HUES6 (cell line): ENCODE results near the gene TTC39B.
A peak's percentile ranks its signal among the peaks of the same experiment; 100 is the strongest.
"Not testable (repeated sequence)": the region's sequence is repeated elsewhere in the genome, so short reads cannot be mapped to it uniquely, and the experiment has no call there.

Experiments
- H3K27ac ChIP-seq: 2 replicates; pipeline ENCODE4 v1.7.0; 2013; ENCODE audit warnings: low read depth, mild to moderate bottlenecking, low read length, inconsistent platforms
- H3K27me3 ChIP-seq: 2 replicates; pipeline ENCODE4 v1.6.1; 2013; ENCODE audit warnings: low read length; ENCODE audit not compliant: control insufficient read depth, insufficient read depth
- H3K36me3 ChIP-seq: 2 replicates; pipeline ENCODE4 v1.6.1; 2013; ENCODE audit warnings: low read length; ENCODE audit not compliant: control insufficient read depth, insufficient read depth
- H3K4me1 ChIP-seq: 2 replicates; pipeline ENCODE4 v1.6.1; 2013; ENCODE audit warnings: low read length; ENCODE audit not compliant: control insufficient read depth, insufficient read depth
- H3K4me3 ChIP-seq: 2 replicates; pipeline ENCODE4 v1.5.1; 2013; ENCODE audit warnings: low read depth, low read length
- H3K9ac ChIP-seq: one replicate; pipeline ENCODE4 v1.6.1; 2013; ENCODE audit warnings: mild to moderate bottlenecking, low read length
- H3K9me3 ChIP-seq: 2 replicates; pipeline ENCODE4 v1.6.1; 2013; ENCODE audit warnings: low read depth, low read length; ENCODE audit not compliant: control insufficient read depth, insufficient read depth

TTC39B gene

GRCh38 chr9:15246708-15247107 is 60.3 kb downstream of the TTC39B start:
- Histone ChIP-seq H3K9ac (no peak overlapping the region), H3K27me3 (no peaks in the 10 kb centered on the region), H3K27ac (peak overlapping the region; percentile 66), H3K4me1 (peaks cover 28% of the 10 kb centered on the region), H3K36me3 (no peaks in the 10 kb centered on the region), H3K4me3 (no peak overlapping the region), H3K9me3 (no peaks in the 10 kb centered on the region)

- Histone ChIP-seq H3K9ac (no peak overlapping the region), H3K4me3 (no peak overlapping the region), H3K36me3 (no peaks in the 10 kb centered on the region), H3K4me1 (peaks cover 28% of the 10 kb centered on the region), H3K27me3 (no peaks in the 10 kb centered on the region), H3K27ac (peak overlapping the region; percentile 66), H3K9me3 (no peaks in the 10 kb centered on the region)
Observed at GRCh38 chr9:15246243-15246642, 60.8 kb downstream of the TTC39B start.

GRCh38 chr9:15244001-15244441 is 63.0 kb downstream of the TTC39B start:
- Histone ChIP-seq H3K4me1 (peaks cover 15% of the 10 kb centered on the region), H3K36me3 (no peaks in the 10 kb centered on the region), H3K4me3 (no peak overlapping the region), H3K27me3 (no peaks in the 10 kb centered on the region), H3K9ac (no peak overlapping the region), H3K27ac (no peak overlapping the region), H3K9me3 (no peaks in the 10 kb centered on the region)

- Histone ChIP-seq H3K27ac (no peak overlapping the region), H3K27me3 (no peaks in the 10 kb centered on the region), H3K4me3 (no peak overlapping the region), H3K4me1 (peaks cover 13% of the 10 kb centered on the region), H3K36me3 (no peaks in the 10 kb centered on the region), H3K9ac (no peak overlapping the region), H3K9me3 (no peaks in the 10 kb centered on the region)
Observed at GRCh38 chr9:15243081-15243480, 63.9 kb downstream of the TTC39B start.

- H3K4me1 ChIP-seq = no peaks in the 10 kb centered on the region
Observed at GRCh38 chr9:15240927-15241326, 66.1 kb downstream of the TTC39B start.

GRCh38 chr9:15239816-15240215 is 67.2 kb downstream of the TTC39B start:
- no peak overlapping the region for H3K9ac ChIP-seq
- H3K27me3 ChIP-seq = no peaks in the 10 kb centered on the region
- no peak overlapping the region for H3K4me3 ChIP-seq
- H3K27ac ChIP-seq = no peak overlapping the region
- no peaks in the 10 kb centered on the region for H3K4me1 ChIP-seq
- H3K36me3 ChIP-seq = no peaks in the 10 kb centered on the region
- peaks cover 20% of the 10 kb centered on the region; the same call in 1 of the 2 replicates for H3K9me3 ChIP-seq

More at GRCh38 chr9:15240927-15241326, 66.1 kb downstream of the TTC39B start:
- no peaks in the 10 kb centered on the region for H3K36me3 ChIP-seq
- peaks cover 11% of the 10 kb centered on the region; the same call in 1 of the 2 replicates for H3K9me3 ChIP-seq
- no peak overlapping the region for H3K4me3 ChIP-seq
- H3K27ac ChIP-seq = no peak overlapping the region
- H3K9ac ChIP-seq = no peak overlapping the region
- no peaks in the 10 kb centered on the region for H3K27me3 ChIP-seq

- no peak overlapping the region for H3K4me3 ChIP-seq
- H3K36me3 ChIP-seq = no peaks in the 10 kb centered on the region
- H3K27me3 ChIP-seq = no peaks in the 10 kb centered on the region
- no peak overlapping the region for H3K27ac ChIP-seq
- H3K4me1 ChIP-seq = no peaks in the 10 kb centered on the region
- H3K9ac ChIP-seq = no peak overlapping the region
- peaks cover 20% of the 10 kb centered on the region; the same call in 1 of the 2 replicates for H3K9me3 ChIP-seq
Observed at GRCh38 chr9:15238646-15239045, 68.4 kb downstream of the TTC39B start.

- H3K36me3 ChIP-seq = no peaks in the 10 kb centered on the region
- peaks cover 20% of the 10 kb centered on the region; the same call in 1 of the 2 replicates for H3K9me3 ChIP-seq
- no peak overlapping the region for H3K4me3 ChIP-seq
- H3K4me1 ChIP-seq = no peaks in the 10 kb centered on the region
- H3K27me3 ChIP-seq = no peaks in the 10 kb centered on the region
- no peak overlapping the region for H3K9ac ChIP-seq
- H3K27ac ChIP-seq = no peak overlapping the region
Observed at GRCh38 chr9:15235658-15236057, 71.4 kb downstream of the TTC39B start.

GRCh38 chr9:15233941-15234490 is 73.0 kb downstream of the TTC39B start:
- H3K4me1 ChIP-seq, H3K9ac ChIP-seq, H3K36me3 ChIP-seq, H3K4me3 ChIP-seq, H3K27me3 ChIP-seq, H3K27ac ChIP-seq: not testable (repeated sequence)
- peaks cover 20% of the 10 kb centered on the region; the same call in 1 of the 2 replicates for H3K9me3 ChIP-seq

- not testable (repeated sequence) for H3K27ac ChIP-seq, H3K4me1 ChIP-seq, H3K4me3 ChIP-seq, H3K9ac ChIP-seq, H3K27me3 ChIP-seq, H3K36me3 ChIP-seq
- peaks cover 18% of the 10 kb centered on the region; the same call in 1 of the 2 replicates for H3K9me3 ChIP-seq
Observed at GRCh38 chr9:15232706-15233280, 74.2 kb downstream of the TTC39B start.

- H3K27ac ChIP-seq = no peak overlapping the region
- no peaks in the 10 kb centered on the region for H3K36me3 ChIP-seq
- no peaks in the 10 kb centered on the region for H3K4me1 ChIP-seq
- H3K4me3 ChIP-seq = no peak overlapping the region
- H3K9ac ChIP-seq = no peak overlapping the region
- H3K9me3 ChIP-seq = peaks cover 14% of the 10 kb centered on the region; the same call in 1 of the 2 replicates
- no peaks in the 10 kb centered on the region for H3K27me3 ChIP-seq
Observed at GRCh38 chr9:15231788-15232635, 75.0 kb downstream of the TTC39B start.
